Ovary (tissue), 9 donors: ENCODE measurements around the gene SH3BP5L. TPM values are rescaled to one million over a fixed set of nuclear protein-coding genes. Genes with fewer than 3 reads are reported as not detected.

Source experiments
- DNase-seq, 5 donors: peaks; one replicate each; pipeline ENCODE4 v3.0.0-alpha.2; 2019 to 2020
- H3K27ac ChIP-seq, 2 donors: fragments of 200-600 bp; one replicate each; pipeline versions ENCODE4 v1.5.1 to v1.8.0; 2019 to 2022
- H3K27me3 ChIP-seq: fragments of 200-600 bp; one replicate; pipeline ENCODE4 v1.8.0; 2022
- H3K36me3 ChIP-seq: fragments of 200-600 bp; sonication (generic); one replicate; pipeline ENCODE4 v1.5.1; 2019
- H3K4me1 ChIP-seq: one replicate; pipeline ENCODE4 v1.8.1; 2013; ENCODE audit warnings: mild to moderate bottlenecking, moderate library complexity; ENCODE audit not compliant: insufficient read depth
- H3K4me3 ChIP-seq: fragments of 200-600 bp; sonication (generic); one replicate; pipeline ENCODE4 v1.5.1; 2017
- H3K9me3 ChIP-seq, 2 donors: fragments of 200-600 bp in 1 of 2; sonication (generic) in 1 of 2; one replicate each; pipeline versions ENCODE4 v1.5.1 to v1.8.1; 2013 to 2019; ENCODE audit warnings: mild to moderate bottlenecking in 1 of 2, moderate library complexity in 1 of 2
- EP300 ChIP-seq: sonication (generic); formaldehyde crosslinking; IDR thresholded peaks from one replicate; pipeline ENCODE4 v1.6.1; 2017; ENCODE audit warnings: antibody characterized with exemption
- POLR2A ChIP-seq: fragments of 450-650 bp; IDR thresholded peaks from one replicate; pipeline ENCODE4 v1.6.1; 2017; ENCODE audit warnings: antibody characterized with exemption, mild to moderate bottlenecking, moderate library complexity
- whole genome bisulfite sequencing, 3 donors: extraction: QIAGEN DNeasy Blood & Tissue Kit in 1 of 3; methylation state at CpG; one replicate each; pipeline versions ENCODE4 v1.1.5 to v1.1.7; 2013 to 2017; 5-methylcytosine and 5-hydroxymethylcytosine counted together
- intact Hi-C, 4 donors: fragments of 100-400 bp; cut with DNase I; formaldehyde crosslinking; loops; one replicate each; pipeline versions ENCODE4 v1.11.0 to v1.15.1; 2022 to 2023
- polyA plus RNA-seq, 2 donors: library from polyadenylated mRNA; stranded (reverse); fragments of 200-250 nt in 1 of 2; fragments of 350-450 nt in 1 of 2; fragmentation: Illumina TruSeq in 1 of 2; extraction: RNeasy Lipid Tissue Mini Kit (QIAGEN cat#74804) in 1 of 2; gene quantifications; one replicate each; pipeline ENCODE4 v1.2.3, GENCODE V29; 2013 to 2014
- total RNA-seq, 7 donors: library from RNA; depleted of rRNA in 2 of 7; stranded (reverse); fragments of >200 nt in 2 of 7; fragmentation: NEBNext Ultra II Directional in 3 of 7; extraction: Animal tissue kit (Norgen Biotek cat#: 25700) in 3 of 7; gene quantifications; one replicate each; pipeline versions ENCODE4 v1.1.0 to v1.2.4, GENCODE V29; 2016 to 2023
- TF ChIP-seq, protein P1 (sequence below), 3 donors: fragments of 450-650 bp in 2 of 3; fragments of 200-600 bp in 1 of 3; IDR thresholded peaks; one replicate each; pipeline versions ENCODE4 v1.5.1 to v1.8.0; 2016 to 2022; ENCODE audit warnings: antibody characterized with exemption in 3 of 3, mild to moderate bottlenecking in 1 of 3
- donor health status: DM: no; HTN: no; CAD: no; lungs with moderate emphysema.
- donor health status: DM: no; HTN: no; CAD: no.
- donor health status: Bipolar disorder and iron deficiency.
- donor health status: DM: yes; HTN: yes; CAD: no.
- donor health status: DM: no; HTN: no; CAD: no.
- donor health status: DM: yes; HTN: yes; CAD: no.

Gene SH3BP5L
- total and polyA plus RNA-seq, 9 donors: 8.1 to 16.8 (median 13.8) TPM

DNA sequence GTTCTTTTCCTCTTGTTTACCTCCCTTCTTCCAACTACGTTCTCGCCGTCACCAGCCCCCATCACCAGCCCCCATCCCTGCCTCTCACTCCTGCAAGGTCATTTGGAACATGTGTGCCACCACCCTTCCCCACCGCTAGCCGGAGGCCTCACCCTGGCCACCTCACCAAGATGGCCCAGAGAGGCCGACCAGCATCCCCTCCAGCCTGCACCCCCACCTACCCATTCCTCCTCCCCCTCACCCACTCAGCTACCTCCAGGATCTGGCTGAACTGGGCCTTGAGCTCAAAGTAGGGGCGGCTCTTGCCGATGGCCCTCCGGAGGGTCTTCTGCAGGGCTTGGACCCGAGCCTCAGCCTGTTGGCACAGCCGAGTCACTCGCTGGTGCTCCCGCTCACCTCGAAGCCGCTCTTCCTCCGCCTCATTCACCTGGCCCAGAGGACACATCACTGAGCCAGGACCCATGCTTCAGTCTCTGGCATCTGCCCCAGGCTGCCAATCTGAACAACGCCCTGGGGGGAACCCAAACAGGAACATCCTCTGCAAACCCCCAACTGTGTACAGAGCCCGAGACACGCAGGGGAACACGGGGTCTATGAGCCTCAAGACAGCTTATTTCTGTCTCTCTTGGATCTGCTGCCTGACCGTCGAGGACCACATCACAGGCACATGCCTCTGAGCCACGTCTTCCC, 12.8 kb downstream of the SH3BP5L start:
- Histone ChIP-seq H3K36me3 (no peaks in the 10 kb centered on the region), H3K4me1 (peaks cover 3% of the 10 kb centered on the region), H3K27ac (no peak overlapping the region), H3K9me3 (no peaks in the 10 kb centered on the region), H3K4me3 (no peak overlapping the region), H3K27me3 (no peaks in the 10 kb centered on the region)
- no peak for DNase-seq
- 92 to 93% (median 92%) methylated on average over 23 of the region's 23 CpGs for WGBS, 3 donors
- intact Hi-C loops: no loop called here
- TF ChIP-seq POLR2A (no peak), EP300 (no peak)
- TF ChIP-seq, protein P1, sequence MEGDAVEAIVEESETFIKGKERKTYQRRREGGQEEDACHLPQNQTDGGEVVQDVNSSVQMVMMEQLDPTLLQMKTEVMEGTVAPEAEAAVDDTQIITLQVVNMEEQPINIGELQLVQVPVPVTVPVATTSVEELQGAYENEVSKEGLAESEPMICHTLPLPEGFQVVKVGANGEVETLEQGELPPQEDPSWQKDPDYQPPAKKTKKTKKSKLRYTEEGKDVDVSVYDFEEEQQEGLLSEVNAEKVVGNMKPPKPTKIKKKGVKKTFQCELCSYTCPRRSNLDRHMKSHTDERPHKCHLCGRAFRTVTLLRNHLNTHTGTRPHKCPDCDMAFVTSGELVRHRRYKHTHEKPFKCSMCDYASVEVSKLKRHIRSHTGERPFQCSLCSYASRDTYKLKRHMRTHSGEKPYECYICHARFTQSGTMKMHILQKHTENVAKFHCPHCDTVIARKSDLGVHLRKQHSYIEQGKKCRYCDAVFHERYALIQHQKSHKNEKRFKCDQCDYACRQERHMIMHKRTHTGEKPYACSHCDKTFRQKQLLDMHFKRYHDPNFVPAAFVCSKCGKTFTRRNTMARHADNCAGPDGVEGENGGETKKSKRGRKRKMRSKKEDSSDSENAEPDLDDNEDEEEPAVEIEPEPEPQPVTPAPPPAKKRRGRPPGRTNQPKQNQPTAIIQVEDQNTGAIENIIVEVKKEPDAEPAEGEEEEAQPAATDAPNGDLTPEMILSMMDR (IDR thresholded peaks at IDR 0.05): no peak

DNA sequence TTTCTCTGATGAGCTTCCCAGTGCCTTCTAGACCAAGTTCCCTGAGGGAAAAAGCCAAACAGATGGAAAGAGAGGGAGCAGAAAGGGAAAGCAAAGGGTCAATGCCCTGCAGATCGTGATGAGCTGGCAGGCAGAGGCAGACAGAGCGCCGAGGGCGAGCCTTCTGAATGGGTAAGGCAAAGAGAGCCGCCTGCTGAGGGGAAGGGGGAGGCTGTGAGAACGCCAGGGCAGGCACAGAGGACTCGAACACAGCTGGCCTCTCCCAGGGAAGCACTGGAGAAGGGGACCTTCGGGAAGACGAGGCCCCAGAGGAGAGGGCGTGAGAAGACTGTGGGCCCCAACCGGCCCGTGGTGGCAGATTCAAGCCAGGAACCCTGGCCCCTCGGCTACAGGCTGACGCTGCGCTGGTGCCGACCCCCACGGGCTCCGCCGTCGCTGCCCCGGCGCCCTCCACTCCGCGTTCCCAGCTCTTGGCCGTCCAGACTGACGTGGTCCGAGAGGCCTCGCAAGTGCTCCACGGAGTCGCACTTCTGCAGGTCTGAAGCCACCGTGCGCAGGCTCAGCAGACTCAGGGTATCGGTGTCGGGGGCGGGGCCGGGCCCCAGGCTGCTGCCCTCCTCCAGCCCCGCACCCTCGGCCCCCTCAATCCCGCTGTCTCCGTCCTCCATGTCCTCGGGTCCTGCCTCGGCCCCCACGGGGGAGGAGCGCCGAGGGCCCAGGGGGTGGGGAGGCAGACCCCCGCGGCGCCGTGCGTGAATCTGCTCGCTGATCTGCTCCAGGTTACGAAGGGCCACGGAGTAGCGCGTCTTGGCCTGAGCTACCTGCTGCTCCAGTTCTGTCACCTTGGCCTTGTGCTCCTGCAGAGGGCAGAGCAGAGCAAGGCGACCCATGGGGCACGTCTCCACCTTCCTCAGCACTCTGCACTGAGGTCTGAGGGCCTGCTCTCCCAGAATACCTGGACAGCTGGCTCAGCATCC, 13.9 kb downstream of the SH3BP5L start:
- TF ChIP-seq, protein P1 (IDR thresholded peaks at IDR 0.05): no peak
- Histone ChIP-seq H3K4me1 (peaks cover 3% of the 10 kb centered on the region), H3K4me3 (no peak overlapping the region), H3K36me3 (no peaks in the 10 kb centered on the region), H3K9me3 (no peaks in the 10 kb centered on the region), H3K27me3 (no peaks in the 10 kb centered on the region), H3K27ac (no peak overlapping the region)
- intact Hi-C loops: no loop called here
- DNase-seq: no peak
- 79 to 84% (median 82%) methylated on average over 55 to 57 of the region's 57 CpGs for WGBS, 3 donors

DNA sequence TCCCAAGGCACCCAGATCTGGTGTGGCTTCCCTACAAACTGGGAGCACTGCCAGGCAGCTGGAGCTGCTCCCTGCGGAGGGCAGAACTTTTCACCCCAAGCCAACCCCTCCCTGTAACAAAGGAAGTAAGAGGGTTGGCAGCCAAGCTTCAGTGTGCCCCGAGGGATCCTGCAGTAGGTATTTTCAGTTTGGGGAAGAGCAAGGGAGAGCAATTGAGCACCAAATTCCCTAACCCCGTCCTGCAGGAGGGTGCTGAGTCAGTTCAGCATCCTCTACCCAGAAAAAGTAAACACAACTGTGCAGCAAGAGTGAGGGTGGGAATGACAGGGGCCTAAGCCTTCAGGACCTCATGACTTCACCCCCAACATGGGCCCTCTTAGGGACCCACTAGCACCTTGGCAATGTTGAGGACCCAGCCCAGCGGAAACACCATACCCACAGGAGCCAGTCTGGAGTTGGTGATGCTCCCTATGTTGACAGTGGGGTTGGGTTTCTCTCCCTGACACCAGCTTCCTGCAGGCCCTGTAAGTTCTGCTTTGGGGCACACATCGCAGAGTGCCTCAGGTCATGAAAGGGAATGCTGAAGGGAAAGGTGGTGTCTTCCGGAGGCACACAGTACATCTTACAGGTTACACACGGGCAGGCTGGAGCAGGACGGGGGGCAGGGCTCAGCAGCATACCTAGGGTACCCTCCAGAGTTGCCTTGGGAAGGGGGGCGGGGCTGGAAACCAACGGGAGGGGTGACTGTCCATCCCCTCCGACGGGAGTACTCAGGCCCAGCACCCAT, 14.8 kb downstream of the SH3BP5L start:
- TF ChIP-seq EP300 (no peak), POLR2A (no peak)
- TF ChIP-seq, protein P1 (IDR thresholded peaks at IDR 0.05): no peak
- intact Hi-C loops: no loop called here
- Histone ChIP-seq H3K4me1 (peaks cover 3% of the 10 kb centered on the region), H3K27ac (no peak overlapping the region), H3K27me3 (no peaks in the 10 kb centered on the region), H3K9me3 (no peaks in the 10 kb centered on the region), H3K36me3 (no peaks in the 10 kb centered on the region), H3K4me3 (no peak overlapping the region)
- 58 to 65% (median 58%) methylated on average over 12 of the region's 12 CpGs for WGBS, 3 donors
- DNase-seq: no peak

DNA sequence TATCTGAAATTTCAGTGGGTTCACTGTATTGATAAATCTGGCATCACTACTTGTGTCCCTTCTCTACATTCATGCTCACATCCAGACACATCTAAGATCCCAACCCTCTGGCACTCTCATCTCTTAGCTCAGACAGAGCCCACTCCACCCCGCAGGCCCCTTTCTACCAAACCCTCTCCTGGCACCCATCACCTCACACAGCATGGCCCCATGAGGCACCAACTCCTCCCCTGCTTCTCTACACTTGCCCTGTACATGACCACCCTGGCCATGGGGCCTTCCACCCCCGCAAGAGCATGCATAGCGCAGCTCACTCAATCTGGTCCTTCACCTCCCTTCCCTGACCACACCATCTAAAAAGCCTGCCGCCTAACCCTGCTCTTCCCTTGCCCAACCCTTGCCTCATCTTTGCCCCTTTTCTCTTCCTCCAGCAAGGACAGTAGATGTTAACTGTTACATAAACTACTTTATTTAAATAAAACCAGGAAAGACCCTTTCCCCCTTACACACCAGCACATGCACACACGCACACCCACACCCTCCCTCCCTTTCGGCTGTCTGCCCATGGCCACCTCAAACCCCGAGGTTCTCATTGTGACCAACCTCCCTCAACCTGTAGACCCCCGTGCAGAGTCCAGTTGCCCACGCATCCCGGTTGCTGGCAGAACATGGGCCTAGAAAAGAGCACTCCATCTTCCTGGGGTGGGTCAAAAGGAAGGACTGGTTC, 15.6 kb downstream of the SH3BP5L start:
- H3K27ac ChIP-seq: no peak overlapping the region
- no peaks in the 10 kb centered on the region for H3K9me3 ChIP-seq
- H3K36me3 ChIP-seq: no peaks in the 10 kb centered on the region
- no peaks in the 10 kb centered on the region for H3K27me3 ChIP-seq
- peaks cover 3% of the 10 kb centered on the region for H3K4me1 ChIP-seq
- no peak for DNase-seq
- 83 to 87% (median 87%) methylated on average over 10 of the region's 10 CpGs for WGBS, 3 donors
- intact Hi-C loops: no loop called here
- no peak for TF ChIP-seq EP300
- TF ChIP-seq POLR2A: no peak
- TF ChIP-seq, protein P1 (IDR thresholded peaks at IDR 0.05): no peak
- no peak overlapping the region for H3K4me3 ChIP-seq
